ENCODE results near the gene CLEC10A. TPM values are rescaled to one million over a fixed set of nuclear protein-coding genes. Genes with fewer than 3 reads are reported as not detected.
A peak's percentile ranks its signal among the peaks of the same experiment; 100 is the strongest.

CLEC10A gene
- total RNA-seq, 1 donor from 2014 or later: not detected

DNA sequence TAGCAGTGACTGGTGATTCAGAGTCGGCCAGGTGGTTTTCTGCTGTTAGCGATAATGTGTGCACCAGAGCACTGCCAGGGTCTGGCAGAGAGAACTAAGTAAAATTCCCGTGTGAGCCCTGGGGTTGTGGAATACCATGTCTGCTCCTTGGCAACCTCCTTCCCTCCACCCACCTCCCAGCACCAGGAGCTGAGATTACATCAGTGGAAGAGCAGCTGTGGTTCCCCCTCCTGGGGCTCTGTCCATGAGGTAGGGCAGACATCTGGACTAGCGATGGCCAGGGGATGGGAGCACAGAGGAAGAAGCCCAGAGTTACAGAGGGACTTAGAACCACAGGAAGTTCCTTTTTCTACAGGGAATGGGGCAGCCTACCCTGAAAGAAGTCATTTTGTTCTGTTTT is 15.8 kb downstream of the CLEC10A start:
- H3K79me2 ChIP-seq (ENCODE audit: insufficient read depth, low read length): no peaks in the 10 kb centered on the region
- no peaks in the 10 kb centered on the region for H3K36me3 ChIP-seq (ENCODE audit: insufficient read depth, low read length)
- H3K9ac ChIP-seq (ENCODE audit: low read length): peak overlapping the region; percentile 15
- H4K20me1 ChIP-seq (ENCODE audit: insufficient read depth, low read length): no peaks in the 10 kb centered on the region
- peaks cover 25% of the 10 kb centered on the region for H3K4me1 ChIP-seq (ENCODE audit: insufficient read depth, low read length)
- no peak overlapping the region for H2AFZ ChIP-seq (ENCODE audit: low read depth, low read length)
- peak; percentile 75 for DNase-seq (ENCODE audit: low read depth)
- H3K27ac ChIP-seq (ENCODE audit: low read depth, low read length): no peak overlapping the region
- no peak for TF ChIP-seq EZH2 (IDR thresholded peaks at IDR 0.05; ENCODE audit: insufficient read depth, low read length)
- TF ChIP-seq, protein P1, sequence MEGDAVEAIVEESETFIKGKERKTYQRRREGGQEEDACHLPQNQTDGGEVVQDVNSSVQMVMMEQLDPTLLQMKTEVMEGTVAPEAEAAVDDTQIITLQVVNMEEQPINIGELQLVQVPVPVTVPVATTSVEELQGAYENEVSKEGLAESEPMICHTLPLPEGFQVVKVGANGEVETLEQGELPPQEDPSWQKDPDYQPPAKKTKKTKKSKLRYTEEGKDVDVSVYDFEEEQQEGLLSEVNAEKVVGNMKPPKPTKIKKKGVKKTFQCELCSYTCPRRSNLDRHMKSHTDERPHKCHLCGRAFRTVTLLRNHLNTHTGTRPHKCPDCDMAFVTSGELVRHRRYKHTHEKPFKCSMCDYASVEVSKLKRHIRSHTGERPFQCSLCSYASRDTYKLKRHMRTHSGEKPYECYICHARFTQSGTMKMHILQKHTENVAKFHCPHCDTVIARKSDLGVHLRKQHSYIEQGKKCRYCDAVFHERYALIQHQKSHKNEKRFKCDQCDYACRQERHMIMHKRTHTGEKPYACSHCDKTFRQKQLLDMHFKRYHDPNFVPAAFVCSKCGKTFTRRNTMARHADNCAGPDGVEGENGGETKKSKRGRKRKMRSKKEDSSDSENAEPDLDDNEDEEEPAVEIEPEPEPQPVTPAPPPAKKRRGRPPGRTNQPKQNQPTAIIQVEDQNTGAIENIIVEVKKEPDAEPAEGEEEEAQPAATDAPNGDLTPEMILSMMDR (IDR thresholded peaks at IDR 0.05; ENCODE audit: insufficient read depth, low read depth, low read length): no peak
- Mint-ChIP-seq H3K27ac (ENCODE audit: unreplicated experiment) (peak overlapping the region; percentile 66), H3K36me3 (ENCODE audit: low read depth, unreplicated experiment) (peaks cover 4% of the 10 kb centered on the region), H3K27me3 (ENCODE audit: low read depth, unreplicated experiment) (peaks cover 5% of the 10 kb centered on the region), H3K4me1 (ENCODE audit: low read depth, unreplicated experiment) (peaks cover 20% of the 10 kb centered on the region), H3K9me3 (ENCODE audit: unreplicated experiment) (peaks cover 19% of the 10 kb centered on the region), H3K4me3 (ENCODE audit: unreplicated experiment) (peak overlapping the region; percentile 1)
- H3K4me3 ChIP-seq (ENCODE audit: insufficient read depth, low read depth, low read length): no peak overlapping the region
- peak overlapping the region; percentile 38 for H3K4me2 ChIP-seq (ENCODE audit: low read length)
- FAIRE-seq: no peak
- H3K9me3 ChIP-seq (ENCODE audit: insufficient read depth, low read depth, low read length): peaks cover 2% of the 10 kb centered on the region
- H3K27me3 ChIP-seq (ENCODE audit: insufficient read depth, low read length): no peaks in the 10 kb centered on the region

DNA sequence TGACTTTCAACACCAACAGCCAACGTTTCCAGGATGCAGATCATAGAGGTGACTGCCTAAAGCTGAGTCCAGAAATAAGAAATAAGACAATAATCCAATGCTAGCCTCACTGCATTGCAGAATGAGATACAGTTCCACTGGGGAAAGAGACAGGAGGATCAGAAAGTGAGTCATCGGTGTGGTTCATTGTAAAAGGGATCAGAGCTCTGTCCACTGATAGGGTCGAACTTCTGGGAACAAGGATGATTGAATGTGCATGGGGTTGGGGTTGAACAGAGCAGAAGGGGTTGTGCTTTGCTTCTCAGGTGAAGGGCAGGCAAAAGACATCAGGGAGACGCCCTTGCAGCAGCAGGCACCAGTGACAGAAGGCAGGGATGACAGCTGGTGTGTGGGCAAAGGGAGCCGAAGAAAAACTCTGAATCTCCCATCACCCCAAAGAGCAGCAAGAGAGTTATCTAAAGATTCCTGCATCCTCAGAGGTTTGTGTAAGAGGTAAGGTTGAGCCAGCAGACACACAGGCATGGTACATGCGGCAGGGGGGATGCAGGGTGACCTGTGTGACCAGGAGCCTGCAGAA is 16.4 kb downstream of the CLEC10A start:
- Mint-ChIP-seq H3K27me3 (ENCODE audit: low read depth, unreplicated experiment) (peaks cover 4% of the 10 kb centered on the region), H3K4me3 (ENCODE audit: unreplicated experiment) (no peak overlapping the region), H3K9me3 (ENCODE audit: unreplicated experiment) (peaks cover 14% of the 10 kb centered on the region), H3K36me3 (ENCODE audit: low read depth, unreplicated experiment) (peaks cover 4% of the 10 kb centered on the region), H3K4me1 (ENCODE audit: low read depth, unreplicated experiment) (peaks cover 26% of the 10 kb centered on the region), H3K27ac (ENCODE audit: unreplicated experiment) (no peak overlapping the region)
- Histone ChIP-seq H3K27me3 (ENCODE audit: insufficient read depth, low read length) (no peaks in the 10 kb centered on the region), H3K36me3 (ENCODE audit: insufficient read depth, low read length) (no peaks in the 10 kb centered on the region), H2AFZ (ENCODE audit: low read depth, low read length) (no peak overlapping the region), H3K4me1 (ENCODE audit: insufficient read depth, low read length) (peaks cover 31% of the 10 kb centered on the region), H3K4me2 (ENCODE audit: low read length) (peak overlapping the region; percentile 38), H3K9me3 (ENCODE audit: insufficient read depth, low read depth, low read length) (peaks cover 2% of the 10 kb centered on the region), H4K20me1 (ENCODE audit: insufficient read depth, low read length) (no peaks in the 10 kb centered on the region), H3K9ac (ENCODE audit: low read length) (peak overlapping the region; percentile 15), H3K79me2 (ENCODE audit: insufficient read depth, low read length) (no peaks in the 10 kb centered on the region), H3K27ac (ENCODE audit: low read depth, low read length) (no peak overlapping the region), H3K4me3 (ENCODE audit: insufficient read depth, low read depth, low read length) (no peak overlapping the region)
- DNase-seq (ENCODE audit: low read depth) (peak; percentile 29), FAIRE-seq (no peak)
- TF ChIP-seq, protein P1 (IDR thresholded peaks at IDR 0.05; ENCODE audit: insufficient read depth, low read depth, low read length): no peak
- TF ChIP-seq EZH2 (IDR thresholded peaks at IDR 0.05; ENCODE audit: insufficient read depth, low read length): no peak

DNA sequence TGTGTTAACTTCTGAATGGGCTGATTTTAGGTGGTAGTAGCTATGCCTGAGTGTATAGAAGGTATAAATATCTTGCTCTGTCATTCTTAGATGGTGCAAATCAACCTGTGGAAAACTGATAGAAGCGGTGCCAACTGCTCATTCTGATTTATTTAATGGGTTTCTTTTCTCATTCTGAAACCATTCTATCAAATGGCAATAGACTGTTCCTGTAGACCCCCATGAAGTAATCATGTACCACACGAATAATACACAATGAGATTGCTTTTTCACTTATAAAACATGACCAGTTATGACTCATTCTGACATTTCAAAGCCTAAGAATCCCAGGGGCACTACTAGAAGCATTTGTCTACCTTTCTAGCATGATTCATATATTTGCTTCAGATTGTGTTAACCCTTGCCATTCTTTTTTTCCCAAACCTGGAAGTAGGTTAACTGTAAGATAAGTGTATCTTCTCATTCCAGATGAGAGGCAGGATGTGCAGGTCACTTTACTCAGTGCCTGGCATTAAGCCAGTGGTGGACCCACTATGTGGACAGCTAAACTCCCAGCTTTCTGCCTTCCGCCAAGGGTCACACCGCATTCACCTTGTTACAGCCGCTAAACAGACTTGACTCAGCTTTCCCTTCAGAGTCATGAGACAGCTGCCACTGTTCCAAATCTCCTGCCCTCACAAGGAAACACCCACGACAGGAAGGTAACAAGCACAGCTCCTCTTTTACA is 19.7 kb downstream of the CLEC10A start:
- peak overlapping the region; percentile 70 for H3K27ac ChIP-seq (ENCODE audit: low read depth, low read length)
- FAIRE-seq: peak; percentile 75
- H2AFZ ChIP-seq (ENCODE audit: low read depth, low read length): no peak overlapping the region
- peaks cover 29% of the 10 kb centered on the region for H3K4me1 Mint-ChIP-seq (ENCODE audit: low read depth, unreplicated experiment)
- H3K27me3 Mint-ChIP-seq (ENCODE audit: low read depth, unreplicated experiment): no peaks in the 10 kb centered on the region
- no peaks in the 10 kb centered on the region for H3K27me3 ChIP-seq (ENCODE audit: insufficient read depth, low read length)
- H3K36me3 Mint-ChIP-seq (ENCODE audit: low read depth, unreplicated experiment): no peaks in the 10 kb centered on the region
- peaks cover 3% of the 10 kb centered on the region for H3K9me3 Mint-ChIP-seq (ENCODE audit: unreplicated experiment)
- no peak overlapping the region for H3K4me3 Mint-ChIP-seq (ENCODE audit: unreplicated experiment)
- H3K4me1 ChIP-seq (ENCODE audit: insufficient read depth, low read length): peaks cover 31% of the 10 kb centered on the region
- peak overlapping the region; percentile 10 for H3K9ac ChIP-seq (ENCODE audit: low read length)
- no peaks in the 10 kb centered on the region for H3K36me3 ChIP-seq (ENCODE audit: insufficient read depth, low read length)
- peak; percentile 93 for DNase-seq (ENCODE audit: low read depth)
- H3K4me2 ChIP-seq (ENCODE audit: low read length): peak overlapping the region; percentile 52
- no peaks in the 10 kb centered on the region for H3K79me2 ChIP-seq (ENCODE audit: insufficient read depth, low read length)
- no peak overlapping the region for H3K4me3 ChIP-seq (ENCODE audit: insufficient read depth, low read depth, low read length)
- no peaks in the 10 kb centered on the region for H3K9me3 ChIP-seq (ENCODE audit: insufficient read depth, low read depth, low read length)
- TF ChIP-seq EZH2 (IDR thresholded peaks at IDR 0.05; ENCODE audit: insufficient read depth, low read length): no peak
- TF ChIP-seq, protein P1 (IDR thresholded peaks at IDR 0.05; ENCODE audit: insufficient read depth, low read depth, low read length): no peak
- H3K27ac Mint-ChIP-seq (ENCODE audit: unreplicated experiment): peak overlapping the region; percentile 29
- H4K20me1 ChIP-seq (ENCODE audit: insufficient read depth, low read length): no peaks in the 10 kb centered on the region
